H1 (cell line): ENCODE measurements around the gene SH3BP2. TPM values are rescaled to one million over a fixed set of nuclear protein-coding genes. Genes with fewer than 3 reads are reported as not detected.

Experiments
- CTCF ChIA-PET: fragments of 300-600 bp; sonication (Branson Sonifier 250); formaldehyde crosslinking; loops from one replicate; lab custom pipeline; 2021; ENCODE audit not compliant: partially characterized antibody; lab: Charles Lee
- POLR2A ChIA-PET: fragments of 300-600 bp; sonication (Branson Sonifier 250); formaldehyde crosslinking; loops from one replicate; lab custom pipeline; 2021; ENCODE audit warnings: inconsistent platforms; ENCODE audit not compliant: partially characterized antibody; lab: Charles Lee
- DNase-seq, 2 experiments: peaks; one replicate each; pipeline versions ENCODE4 v3.0.0 to v3.0.0-alpha.2; 2010 to 2022; ENCODE audit warnings: low spot score in 2 of 2, low read depth in 1 of 2, mixed read lengths in 1 of 2
- FAIRE-seq: peaks from 2 replicates; lab custom pipeline; 2011; peaks lifted over from hg19 to GRCh38; lab: Jason Lieb, UNC
- H2AFZ ChIP-seq: 2 replicates; pipeline ENCODE4 v1.8.1; 2012; ENCODE audit warnings: low read length, inconsistent platforms
- H2AK5ac ChIP-seq: 2 replicates; pipeline ENCODE4 v1.6.1; 2013; ENCODE audit warnings: low read depth, low read length
- H2BK120ac ChIP-seq: replicated peaks from 2 replicates; pipeline ENCODE3; 2013; ENCODE audit warnings: low read depth, low read length, inconsistent platforms
- H2BK12ac ChIP-seq: 2 replicates; pipeline ENCODE4 v1.6.1; 2013; ENCODE audit warnings: low read depth, low read length
- H2BK15ac ChIP-seq: 2 replicates; pipeline ENCODE4 v1.6.1; 2013; ENCODE audit warnings: low read length
- H2BK20ac ChIP-seq: 2 replicates; pipeline ENCODE4 v1.6.1; 2013; ENCODE audit warnings: low read length
- H2BK5ac ChIP-seq: 2 replicates; pipeline ENCODE4 v1.6.1; 2013; ENCODE audit warnings: low read depth, low read length
- H3K14ac ChIP-seq: 2 replicates; pipeline ENCODE4 v1.6.1; 2013; ENCODE audit warnings: inconsistent platforms; ENCODE audit not compliant: insufficient read length
- H3K18ac ChIP-seq: 2 replicates; pipeline ENCODE4 v1.6.1; 2013; ENCODE audit warnings: low read length; ENCODE audit errors: extremely low read depth
- H3K23ac ChIP-seq: 2 replicates; pipeline ENCODE4 v1.6.1; 2013; ENCODE audit warnings: inconsistent platforms; ENCODE audit not compliant: insufficient read length
- H3K23me2 ChIP-seq: 2 replicates; pipeline ENCODE4 v1.6.1; 2013; ENCODE audit warnings: low read depth, low read length
- H3K27ac ChIP-seq: 2 replicates; pipeline ENCODE4 v1.6.1; 2011; ENCODE audit warnings: low read depth, low read length, inconsistent platforms
- H3K27me3 ChIP-seq, 4 experiments: replicated peaks in 1 of 4; 1 replicate in 1 of 4; 2 replicates in 3 of 4; pipeline versions ENCODE4 v1.6.1 to v1.8.1; 2011 to 2013; ENCODE audit warnings: low read length in 3 of 4, mild to moderate bottlenecking in 3 of 4, inconsistent platforms in 2 of 4, mixed read lengths in 2 of 4, moderate library complexity in 1 of 4; ENCODE audit not compliant: control insufficient read depth in 3 of 4, insufficient read depth in 3 of 4; ENCODE audit errors: extremely low read depth in 1 of 4
- H3K36me3 ChIP-seq, 4 experiments: 2 replicates each; pipeline versions ENCODE4 v1.6.1 to v1.8.1; 2011 to 2013; ENCODE audit warnings: mild to moderate bottlenecking in 4 of 4, low read length in 3 of 4, moderate library complexity in 2 of 4, control low read depth in 1 of 4, inconsistent platforms in 1 of 4; ENCODE audit not compliant: insufficient read depth in 4 of 4, control insufficient read depth in 2 of 4
- H3K4ac ChIP-seq: replicated peaks from 2 replicates; pipeline ENCODE3; 2013; ENCODE audit warnings: low read length, low read depth, mixed read lengths, inconsistent platforms; ENCODE audit not compliant: insufficient read length
- H3K4me1 ChIP-seq, 4 experiments: replicated peaks in 1 of 4; 1 replicate in 1 of 4; 2 replicates in 3 of 4; pipeline versions ENCODE4 v1.6.1 to v1.8.1; 2011 to 2013; ENCODE audit warnings: low read length in 3 of 4, inconsistent platforms in 2 of 4, mixed read lengths in 1 of 4; ENCODE audit not compliant: insufficient read depth in 4 of 4, control insufficient read depth in 3 of 4
- H3K4me2 ChIP-seq, 2 experiments: 2 replicates each; pipeline versions ENCODE4 v1.6.1 to v1.8.1; 2011 to 2013; ENCODE audit warnings: low read depth in 2 of 2, low read length in 2 of 2, control low read depth in 1 of 2, inconsistent platforms in 1 of 2, mild to moderate bottlenecking in 1 of 2; ENCODE audit not compliant: insufficient read depth in 1 of 2
- H3K4me3 ChIP-seq, 4 experiments: fragments of 200-600, 300-600 bp in 1 of 4; sonication (generic), shearing (Covaris generic), sonication (Bioruptor Twin) in 1 of 4; 2 replicates each; pipeline versions ENCODE4 v1.5.1 to v1.8.1; 2011 to 2016; ENCODE audit warnings: low read length in 4 of 4, low read depth in 3 of 4, control low read depth in 2 of 4, inconsistent platforms in 2 of 4, mild to moderate bottlenecking in 2 of 4, mixed read lengths in 1 of 4, moderate library complexity in 1 of 4; ENCODE audit not compliant: insufficient read depth in 2 of 4; ENCODE audit errors: extremely low read depth in 1 of 4
- H3K56ac ChIP-seq: replicated peaks from 2 replicates; pipeline ENCODE3; 2013; ENCODE audit warnings: low read depth, mild to moderate bottlenecking, mixed read lengths, low read length, inconsistent platforms; ENCODE audit not compliant: insufficient read length
- H3K79me1 ChIP-seq: 2 replicates; pipeline ENCODE4 v1.6.1; 2013; ENCODE audit warnings: low read depth, low read length, control low read depth
- H3K79me2 ChIP-seq, 2 experiments: 2 replicates each; pipeline versions ENCODE4 v1.6.1 to v1.8.1; 2012 to 2013; ENCODE audit warnings: low read length in 2 of 2, mild to moderate bottlenecking in 2 of 2, inconsistent platforms in 1 of 2; ENCODE audit not compliant: insufficient read depth in 2 of 2, control insufficient read depth in 1 of 2
- H3K9ac ChIP-seq, 4 experiments: replicated peaks in 1 of 4; 1 replicate in 1 of 4; 2 replicates in 3 of 4; pipeline versions ENCODE4 v1.6.1 to v1.8.1; 2011 to 2013; ENCODE audit warnings: low read depth in 3 of 4, low read length in 3 of 4, control low read depth in 2 of 4, mild to moderate bottlenecking in 2 of 4, moderate library complexity in 2 of 4, inconsistent platforms in 1 of 4; ENCODE audit errors: extremely low read depth in 1 of 4
- H3K9me3 ChIP-seq, 2 experiments: 2 replicates each; pipeline versions ENCODE4 v1.6.1 to v1.8.1; 2012 to 2013; ENCODE audit warnings: mild to moderate bottlenecking in 2 of 2, moderate library complexity in 2 of 2, control low read depth in 1 of 2, inconsistent platforms in 1 of 2, low read depth in 1 of 2, low read length in 1 of 2, mixed read lengths in 1 of 2; ENCODE audit not compliant: insufficient read depth in 2 of 2
- H4K20me1 ChIP-seq, 2 experiments: replicated peaks in 1 of 2; 2 replicates each; pipeline versions ENCODE3 to v1.8.1; 2011 to 2013; ENCODE audit warnings: inconsistent platforms in 2 of 2, low read length in 2 of 2, mild to moderate bottlenecking in 1 of 2; ENCODE audit not compliant: insufficient read depth in 2 of 2, control insufficient read depth in 1 of 2
- H4K5ac ChIP-seq: 2 replicates; pipeline ENCODE4 v1.6.1; 2013; ENCODE audit warnings: low read length, low read depth, mixed read lengths, inconsistent platforms; ENCODE audit not compliant: insufficient read length
- H4K8ac ChIP-seq: 2 replicates; pipeline ENCODE4 v1.8.0; 2013; ENCODE audit warnings: mild to moderate bottlenecking, moderate library complexity, low read length, inconsistent platforms; ENCODE audit not compliant: insufficient read depth; ENCODE audit errors: extremely low read depth
- H4K91ac ChIP-seq: replicated peaks from 2 replicates; pipeline ENCODE3; 2013; ENCODE audit warnings: low read length, mixed read lengths, inconsistent platforms; ENCODE audit not compliant: insufficient read length
- WGBS, 2 experiments: shearing (Covaris generic) in 1 of 2; methylation state at CpG; one replicate each; pipeline versions ENCODE4 v1.1.6 to v1.1.7; 2013 to 2015; ENCODE audit warnings: low lambda C conversion rate in 2 of 2, mixed read lengths in 2 of 2, inconsistent platforms in 1 of 2, low coverage in 1 of 2, missing lambda C conversion rate in 1 of 2; ENCODE audit not compliant: insufficient replicate concordance in 2 of 2, insufficient coverage in 1 of 2, insufficient read length in 1 of 2; ENCODE audit errors: extremely low coverage in 1 of 2, missing lambda C conversion rate in 1 of 2; 5-methylcytosine and 5-hydroxymethylcytosine counted together
- polyA plus RNA-seq, 7 experiments: library from polyadenylated mRNA; depleted of rRNA in 3 of 7; stranded (reverse) in 5 of 7; unstranded in 2 of 7; fragments of >200 nt in 5 of 7; fragments of 200-250 nt in 2 of 7; gene quantifications; 1 replicate in 5 of 7; 2 replicates in 1 of 7; 4 replicates in 1 of 7; pipeline versions ENCODE4 v1.2.1 to v1.2.3, GENCODE V29; 2011 to 2013; ENCODE audit warnings: missing spikeins in 2 of 7, mixed read lengths in 2 of 7
- total RNA-seq: library from RNA; stranded (reverse); fragmentation: NEBNext Ultra II Directional; extraction: Animal tissue kit (Norgen Biotek cat#: 25700); gene quantifications from 2 replicates; pipeline ENCODE4 v1.2.1, GENCODE V29; 2021
- TF ChIP-seq, protein P1 (sequence below): IDR thresholded peaks from 2 replicates; pipeline ENCODE4 v1.6.1; 2011; ENCODE audit warnings: low read length, improper control_type of control experiment

The SH3BP2 gene
- total and polyA plus RNA-seq, 2 of the 8 experiments (the other 6 are each of a cell fraction or from before 2014, with no cell fraction given) = 27.4 to 31.4 TPM

- Histone ChIP-seq H3K23me2 (peaks cover 3% of the 10 kb centered on the region; the same call in 1 of the 2 replicates), H3K56ac (no peak overlapping the region), H2BK5ac (no peak overlapping the region), H3K27me3 (peaks cover 0 to 7% (median 0%) of the 10 kb centered on the region in 4 experiments; a peak in 2 of 7 replicates), H3K36me3 (no peaks in the 10 kb centered on the region), H3K79me2 (no peaks in the 10 kb centered on the region), H3K27ac (no peak overlapping the region), H3K4ac (no peak overlapping the region), H4K8ac (no peak overlapping the region), H4K20me1 (peaks cover 0 to 2% of the 10 kb centered on the region in 2 experiments), H3K9ac (no peak overlapping the region), H4K91ac (no peak overlapping the region), H2BK120ac (no peak overlapping the region), H3K9me3 (no peaks in the 10 kb centered on the region), H3K4me2 (no peak overlapping the region), H3K4me1 (peaks cover 0 to 23% (median 14%) of the 10 kb centered on the region in 4 experiments; a peak in 6 of 7 replicates), H3K4me3 (no peak overlapping the region), H3K14ac (no peak overlapping the region), H2AFZ (no peak overlapping the region), H3K23ac (no peak overlapping the region), H2BK15ac (peak overlapping the region; percentile 51; the same call in 1 of the 2 replicates), H4K5ac (no peak overlapping the region), H2BK12ac (peak overlapping the region; percentile 13; the same call in 1 of the 2 replicates), H3K18ac (no peak overlapping the region), H3K79me1 (0 out of 2 replicates have a peak, but pooled peaks cover 3% of the 10 kb centered on the region), H2AK5ac (no peak overlapping the region; the same call in 1 of the 2 replicates), H2BK20ac (no peak overlapping the region)
- DNase-seq (no peak), FAIRE-seq (no peak)
- POLR2A ChIA-PET = interaction anchor here (1.0 to 5.1 kb wide), 4 partner anchors 10 to 50 kb away, joined by 4 to 48 read pairs (median 9); partner anchors contain the start of gene SH3BP2
- TF ChIP-seq, protein P1, sequence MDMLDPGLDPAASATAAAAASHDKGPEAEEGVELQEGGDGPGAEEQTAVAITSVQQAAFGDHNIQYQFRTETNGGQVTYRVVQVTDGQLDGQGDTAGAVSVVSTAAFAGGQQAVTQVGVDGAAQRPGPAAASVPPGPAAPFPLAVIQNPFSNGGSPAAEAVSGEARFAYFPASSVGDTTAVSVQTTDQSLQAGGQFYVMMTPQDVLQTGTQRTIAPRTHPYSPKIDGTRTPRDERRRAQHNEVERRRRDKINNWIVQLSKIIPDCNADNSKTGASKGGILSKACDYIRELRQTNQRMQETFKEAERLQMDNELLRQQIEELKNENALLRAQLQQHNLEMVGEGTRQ = no peak
- WGBS, 2 experiments = 90 to 100% methylated on average over 2 to 17 of the region's 17 CpGs
- CTCF ChIA-PET = interaction anchor here (0.8 to 1.3 kb wide), 2 partner anchors 50 kb away, joined by 3 read pairs; no protein-coding TSS in a partner anchor
Measured at GRCh38 chr4:2813446-2814405, 20.8 kb downstream of the SH3BP2 start.
